Activated CD4-positive, alpha-beta T cell treated with anti-CD3 and anti-CD28 coated beads for 36 hours (primary cell): ENCODE measurements around the gene YTHDF1. TPM values are rescaled to one million over a fixed set of nuclear protein-coding genes. Genes with fewer than 3 reads are reported as not detected.

Experiments used
- ATAC-seq: fragments of 200-7000 bp; cut with Tn5 transposase; one replicate; pipeline ENCODE4 v1.10.0; 2021; ENCODE audit warnings: mild to moderate bottlenecking, moderate library complexity
- CTCF ChIA-PET: fragments of 350-600 bp; sonication (Branson Sonifier 250); formaldehyde crosslinking; loops from one replicate; lab custom pipeline; 2021; ENCODE audit warnings: antibody characterized with exemption; lab: Charles Lee
- POLR2A ChIA-PET: fragments of 350-600 bp; sonication (Branson Sonifier 250); formaldehyde crosslinking; loops from one replicate; lab custom pipeline; 2021; ENCODE audit warnings: antibody characterized with exemption, inconsistent platforms; lab: Charles Lee
- DNase-seq: peaks from one replicate; pipeline ENCODE4 v3.0.0-alpha.2; 2020
- H3K27ac Mint-ChIP-seq: one replicate; pipeline ENCODE4 v1.8.0; 2021; ENCODE audit warnings: mixed read lengths
- H3K27me3 Mint-ChIP-seq: one replicate; pipeline ENCODE4 v1.8.0; 2021; ENCODE audit warnings: mixed read lengths
- H3K36me3 Mint-ChIP-seq: one replicate; pipeline ENCODE4 v1.8.0; 2021; ENCODE audit warnings: low read depth, mixed read lengths
- H3K4me1 Mint-ChIP-seq: one replicate; pipeline ENCODE4 v1.8.0; 2021; ENCODE audit warnings: mixed read lengths
- H3K4me3 Mint-ChIP-seq: one replicate; pipeline ENCODE4 v1.8.0; 2021; ENCODE audit warnings: mild to moderate bottlenecking, moderate library complexity, mixed read lengths
- H3K9me3 Mint-ChIP-seq: one replicate; pipeline ENCODE4 v1.8.0; 2021; ENCODE audit warnings: low read depth, mixed read lengths
- intact Hi-C, 2 experiments: fragments of 100-400 bp; cut with DNase I in 1 of 2; cut with micrococcal nuclease in 1 of 2; formaldehyde crosslinking; loops; one replicate each; pipeline versions ENCODE4 v1.14.2 to v1.15.1; 2022 to 2024; cut with DNase I, micrococcal nuclease
- total RNA-seq, 2 experiments: library from RNA; stranded (reverse); gene quantifications; one replicate each; pipeline ENCODE4 v1.2.3, GENCODE V29; 2021

Gene YTHDF1
- total RNA-seq, 2 experiments from 2014 or later = 32.2 to 32.6 TPM

DNA sequence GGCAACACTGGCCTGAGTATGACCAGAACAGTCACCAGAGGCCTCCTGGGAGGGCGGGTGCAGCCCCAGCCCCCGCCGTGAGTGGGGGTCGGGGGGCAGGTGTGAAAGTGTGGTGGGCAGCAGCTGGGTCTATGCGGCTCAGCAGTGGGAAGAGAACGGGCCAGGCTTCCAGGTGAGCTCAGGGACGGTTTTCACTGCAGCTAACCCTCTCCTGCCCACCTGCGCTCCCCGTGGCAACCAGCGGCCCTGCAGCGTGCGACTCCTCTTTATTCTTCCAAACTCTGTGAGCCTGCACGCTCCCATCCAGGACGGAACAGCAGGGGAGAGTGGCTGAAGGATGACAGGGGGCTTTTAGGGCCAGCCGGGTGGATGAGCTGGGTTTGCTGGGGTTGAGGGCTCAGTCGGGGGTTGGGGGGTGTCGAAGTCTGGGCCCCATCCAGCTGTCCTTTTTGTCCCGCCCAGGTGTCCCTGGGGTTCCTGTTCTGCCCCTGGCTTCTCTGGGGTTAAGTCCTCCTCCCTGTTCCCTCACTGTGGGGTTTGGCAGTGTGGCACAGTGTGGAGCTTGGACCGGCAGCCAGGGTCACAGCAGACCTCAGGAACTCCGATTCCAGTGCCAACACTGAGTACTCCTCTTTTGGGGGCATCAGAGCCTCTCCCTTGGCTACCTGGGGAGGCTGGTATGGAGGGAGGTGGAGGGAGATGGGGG, 18.9 kb upstream of the YTHDF1 start:
- ChIA-PET POLR2A (no interaction called here), CTCF (interaction anchor here (1.1 to 1.8 kb wide), 3 partner anchors 11 to 147 kb away, joined by 3 to 17 read pairs (median 4); no protein-coding TSS in a partner anchor)
- intact Hi-C loops = loop anchor here in 1 of 2 experiments (5.0 kb wide), 1 partner anchor 178 kb away; no protein-coding TSS in a partner anchor
- peaks cover 13% of the 10 kb centered on the region for H3K27me3 Mint-ChIP-seq
- no peak overlapping the region for H3K27ac Mint-ChIP-seq
- peak; percentile 57 for ATAC-seq
- peak; percentile 46 for DNase-seq
- no peaks in the 10 kb centered on the region for H3K36me3 Mint-ChIP-seq
- no peak overlapping the region for H3K4me3 Mint-ChIP-seq
- no peaks in the 10 kb centered on the region for H3K9me3 Mint-ChIP-seq
- peaks cover 2% of the 10 kb centered on the region for H3K4me1 Mint-ChIP-seq

DNA sequence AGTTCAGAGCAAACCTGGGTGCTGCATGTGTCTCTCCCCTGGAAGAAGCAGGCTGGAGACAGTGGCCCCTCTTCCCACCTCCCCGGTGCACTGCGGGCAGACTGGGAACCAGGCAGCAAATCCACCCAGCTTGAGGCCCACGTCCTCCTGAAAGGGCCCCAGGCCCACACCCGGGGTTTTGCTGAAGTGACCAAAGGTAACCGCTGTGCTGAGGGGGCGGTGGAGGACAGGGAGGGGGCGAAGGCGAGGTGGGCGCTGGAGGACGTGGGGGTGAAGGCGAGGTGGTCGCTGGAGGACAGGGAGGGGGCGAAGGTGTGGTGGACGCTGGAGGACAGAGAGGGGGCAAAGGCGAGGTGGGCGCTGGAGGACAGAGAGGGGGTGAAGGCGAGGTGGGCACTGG, 18.0 kb upstream of the YTHDF1 start:
- H3K27me3 Mint-ChIP-seq = peaks cover 16% of the 10 kb centered on the region
- CTCF ChIA-PET = interaction anchor here (2.4 kb wide), 1 partner anchor 10 kb away, joined by 15 read pairs; no protein-coding TSS in a partner anchor
- intact Hi-C loops = loop anchor here in 1 of 2 experiments (5.0 kb wide), 1 partner anchor 177 kb away; no protein-coding TSS in a partner anchor
- H3K36me3 Mint-ChIP-seq = no peaks in the 10 kb centered on the region
- peaks cover 2% of the 10 kb centered on the region for H3K4me1 Mint-ChIP-seq
- no peak overlapping the region for H3K27ac Mint-ChIP-seq
- POLR2A ChIA-PET = no interaction called here
- no peaks in the 10 kb centered on the region for H3K9me3 Mint-ChIP-seq
- H3K4me3 Mint-ChIP-seq = no peak overlapping the region
- DNase-seq = no peak
- no peak for ATAC-seq

DNA sequence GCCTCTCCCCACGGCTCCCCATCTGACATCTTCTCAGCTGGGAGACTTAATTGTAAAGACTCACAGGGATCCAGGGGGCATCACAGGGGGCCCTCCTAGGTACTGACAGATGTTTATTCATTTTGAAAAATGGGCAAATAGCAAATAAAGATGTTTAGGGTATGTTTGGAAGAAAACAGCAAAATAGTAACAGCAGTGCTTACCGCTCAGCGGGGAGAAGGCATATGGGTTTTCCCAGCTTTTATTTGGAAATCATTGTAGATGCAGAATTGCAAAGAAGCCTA, 17.1 kb upstream of the YTHDF1 start:
- H3K36me3 Mint-ChIP-seq = no peaks in the 10 kb centered on the region
- no peaks in the 10 kb centered on the region for H3K9me3 Mint-ChIP-seq
- intact Hi-C loops = loop anchor here in 1 of 2 experiments (5.0 kb wide), 1 partner anchor 176 kb away; no protein-coding TSS in a partner anchor
- H3K27ac Mint-ChIP-seq = no peak overlapping the region
- peaks cover 2% of the 10 kb centered on the region for H3K4me1 Mint-ChIP-seq
- DNase-seq (no peak), ATAC-seq (no peak)
- ChIA-PET CTCF (interaction anchor here (2.4 kb wide), 1 partner anchor 10 kb away, joined by 15 read pairs; no protein-coding TSS in a partner anchor), POLR2A (no interaction called here)
- H3K27me3 Mint-ChIP-seq = peaks cover 16% of the 10 kb centered on the region
- no peak overlapping the region for H3K4me3 Mint-ChIP-seq

DNA sequence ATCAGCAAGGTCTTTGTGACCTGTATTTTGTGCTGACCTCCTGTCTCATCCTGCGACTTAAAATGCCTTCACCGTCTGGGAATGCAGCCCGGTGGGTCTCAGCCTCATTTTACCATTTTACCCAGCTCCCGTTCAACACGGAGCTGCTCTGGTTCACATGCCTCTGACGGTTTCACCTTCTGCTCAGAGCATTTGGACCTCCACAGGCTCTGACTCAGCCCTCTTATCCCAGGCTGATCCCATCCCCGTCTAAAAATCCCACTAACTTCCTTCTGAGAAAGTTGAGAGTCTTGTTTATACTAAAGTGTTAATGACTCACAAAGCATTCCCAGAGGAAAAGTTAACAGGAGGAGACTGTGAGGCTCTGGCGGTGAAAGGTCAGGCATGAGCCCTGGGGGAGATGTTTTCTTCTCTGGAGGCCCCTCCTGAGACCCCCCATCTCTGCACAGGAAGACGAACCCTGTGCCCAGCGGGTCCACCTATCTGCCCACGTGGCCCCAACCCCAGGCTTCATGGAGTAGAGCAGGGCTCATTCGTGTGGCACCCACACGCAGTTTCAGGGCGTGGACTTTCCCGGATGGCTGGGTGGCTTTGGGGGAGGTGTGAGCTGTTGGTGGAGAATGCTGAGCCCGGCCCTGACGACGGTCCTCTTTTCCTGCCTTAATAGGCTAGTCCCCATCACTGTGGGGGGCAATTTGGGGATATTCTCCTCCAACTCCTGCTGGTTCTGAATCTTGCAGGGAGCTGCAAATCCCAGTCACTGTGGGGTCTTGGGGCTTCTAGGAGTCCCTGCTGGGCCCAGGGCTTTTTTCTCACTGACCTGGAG, 16.5 kb upstream of the YTHDF1 start:
- ATAC-seq (no peak), DNase-seq (no peak)
- Mint-ChIP-seq H3K27ac (no peak overlapping the region), H3K36me3 (no peaks in the 10 kb centered on the region), H3K4me1 (peaks cover 2% of the 10 kb centered on the region), H3K27me3 (peaks cover 16% of the 10 kb centered on the region), H3K9me3 (no peaks in the 10 kb centered on the region), H3K4me3 (no peak overlapping the region)
- intact Hi-C loops = loop anchor here in 1 of 2 experiments (5.0 kb wide), 1 partner anchor 175 kb away; no protein-coding TSS in a partner anchor
- CTCF ChIA-PET = interaction anchor here (2.4 kb wide), 1 partner anchor 9 kb away, joined by 15 read pairs; no protein-coding TSS in a partner anchor
- POLR2A ChIA-PET = no interaction called here

DNA sequence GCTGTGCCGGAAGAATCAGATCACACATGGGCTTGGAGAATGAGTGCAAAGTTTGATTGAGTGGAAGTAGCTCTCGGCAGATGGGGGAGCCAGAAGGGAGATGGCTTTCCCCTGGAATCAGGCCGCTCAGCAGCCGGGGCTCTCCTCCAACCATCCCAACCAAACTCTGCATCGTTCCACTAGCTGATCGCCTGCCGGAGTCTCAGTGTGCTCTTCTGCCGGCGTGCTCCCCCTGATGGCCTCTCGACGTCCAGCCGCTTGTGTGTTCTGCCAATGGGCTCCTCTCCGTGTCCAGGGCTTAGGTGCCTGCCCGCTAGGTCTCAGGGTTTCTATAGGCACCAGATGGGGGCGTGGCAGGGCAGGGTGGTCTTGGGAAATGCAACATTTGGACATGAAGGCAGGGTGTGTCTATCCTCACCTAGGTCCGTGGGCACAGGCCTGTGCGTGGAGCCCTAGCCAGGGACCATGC, 14.9 kb upstream of the YTHDF1 start:
- ATAC-seq = peak; percentile 33
- intact Hi-C loops = loop anchor here in 1 of 2 experiments (5.0 kb wide), 1 partner anchor 174 kb away; no protein-coding TSS in a partner anchor

DNA sequence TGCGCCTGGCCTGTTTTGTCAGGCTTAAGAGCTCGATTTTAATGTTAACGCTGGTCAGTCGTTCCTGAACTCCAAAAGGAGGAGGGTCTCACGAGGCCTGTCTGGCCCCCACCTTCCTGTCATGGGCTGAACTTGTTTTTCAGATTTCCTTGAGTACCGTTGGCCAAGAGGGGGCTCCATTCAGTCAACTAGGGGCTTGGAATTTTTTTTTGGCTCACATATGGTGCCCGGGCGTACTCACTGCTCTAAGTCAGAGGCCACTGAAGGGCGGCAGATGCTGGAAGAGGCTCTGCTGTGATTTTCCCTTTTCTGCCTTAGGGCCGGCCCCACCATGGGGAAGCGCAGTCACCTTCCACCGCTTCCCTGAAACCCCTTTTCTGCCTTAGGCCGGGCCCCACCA, 12.9 kb upstream of the YTHDF1 start:
- H3K36me3 Mint-ChIP-seq = no peaks in the 10 kb centered on the region
- ChIA-PET CTCF (no interaction called here), POLR2A (no interaction called here)
- intact Hi-C loops = no loop called here
- H3K27me3 Mint-ChIP-seq = peaks cover 16% of the 10 kb centered on the region
- ATAC-seq (no peak), DNase-seq (no peak)
- no peaks in the 10 kb centered on the region for H3K4me1 Mint-ChIP-seq
- H3K27ac Mint-ChIP-seq = no peak overlapping the region
- no peaks in the 10 kb centered on the region for H3K9me3 Mint-ChIP-seq
- no peak overlapping the region for H3K4me3 Mint-ChIP-seq

More for the DNA sequence above, 14.9 kb upstream of the YTHDF1 start:
- DNase-seq = peak; percentile 42
- no peaks in the 10 kb centered on the region for H3K9me3 Mint-ChIP-seq
- peaks cover 2% of the 10 kb centered on the region for H3K4me1 Mint-ChIP-seq
- POLR2A ChIA-PET = no interaction called here
- H3K4me3 Mint-ChIP-seq = no peak overlapping the region
- H3K36me3 Mint-ChIP-seq = no peaks in the 10 kb centered on the region
- CTCF ChIA-PET = interaction anchor here (0.5 kb wide), 1 partner anchor 21 kb away, joined by 3 read pairs; no protein-coding TSS in a partner anchor
- no peak overlapping the region for H3K27ac Mint-ChIP-seq
- peaks cover 16% of the 10 kb centered on the region for H3K27me3 Mint-ChIP-seq

DNA sequence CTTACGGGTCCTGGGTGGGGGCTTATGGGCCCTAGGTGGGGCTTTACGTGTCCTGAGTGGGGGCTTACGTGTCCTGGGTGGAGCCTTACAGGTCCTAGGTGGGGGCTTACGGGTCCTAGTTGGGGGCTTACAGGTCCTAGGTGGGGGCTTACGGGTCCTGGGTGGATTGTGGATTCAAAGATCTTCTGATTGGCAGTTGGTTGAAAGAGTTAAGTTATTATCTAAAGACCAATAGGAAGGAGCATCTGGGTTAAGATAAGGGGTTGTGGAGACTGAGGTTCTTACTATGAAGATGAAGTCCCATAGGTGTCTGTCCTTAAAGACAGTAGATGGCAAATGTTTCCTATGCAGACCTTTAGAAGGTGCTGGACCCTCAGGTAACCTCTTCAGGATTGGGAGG, 11.3 kb upstream of the YTHDF1 start:
- Mint-ChIP-seq H3K27ac (no peak overlapping the region), H3K4me1 (no peaks in the 10 kb centered on the region), H3K4me3 (no peak overlapping the region), H3K27me3 (peaks cover 15% of the 10 kb centered on the region), H3K9me3 (no peaks in the 10 kb centered on the region), H3K36me3 (no peaks in the 10 kb centered on the region)
- intact Hi-C loops = no loop called here
- DNase-seq (no peak), ATAC-seq (no peak)
- CTCF ChIA-PET = no interaction called here
- POLR2A ChIA-PET = no interaction called here

DNA sequence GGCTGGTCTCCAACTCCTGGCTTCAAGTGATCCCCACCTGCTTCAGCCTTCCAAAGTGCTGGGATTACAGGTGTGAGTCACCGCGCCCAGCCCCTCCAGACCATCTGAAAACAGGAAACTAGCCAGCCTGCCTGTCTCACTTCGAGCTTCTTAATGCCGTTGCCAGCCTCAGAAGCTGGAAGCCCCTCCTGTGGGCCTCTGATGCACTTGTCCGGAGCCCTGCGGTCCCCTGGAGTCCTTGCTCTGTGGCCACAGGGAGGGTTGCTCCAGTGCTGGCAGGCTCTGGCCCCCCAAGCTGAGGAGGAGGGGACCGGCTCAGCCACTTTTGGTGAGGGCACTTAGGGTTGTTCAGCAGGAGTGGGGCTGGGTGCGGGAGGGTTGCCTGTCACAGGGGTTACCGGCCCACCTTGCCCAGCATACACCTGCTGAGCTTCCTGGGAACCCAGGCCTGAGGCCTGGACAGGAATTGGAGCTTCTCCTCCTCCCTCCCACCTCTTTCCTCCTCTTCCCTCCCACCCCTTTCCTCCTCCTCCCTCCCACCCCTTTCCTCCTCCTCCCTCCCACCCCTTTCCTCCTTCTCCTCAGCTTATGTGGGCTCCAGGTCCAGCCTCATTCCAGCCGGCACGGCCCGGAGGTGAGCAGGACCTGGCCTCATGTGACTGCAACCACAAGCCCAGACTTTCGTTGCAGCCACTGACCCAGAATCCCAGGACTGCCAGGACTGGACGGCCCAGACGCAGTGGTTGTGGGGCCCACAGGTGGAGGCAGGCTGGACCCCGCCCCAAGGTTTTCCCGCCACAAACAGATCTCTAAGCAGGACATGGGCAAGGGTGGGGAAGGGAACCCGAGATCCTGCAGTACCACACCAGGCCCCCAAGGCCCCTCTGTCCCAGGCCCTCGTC, 10.4 kb upstream of the YTHDF1 start:
- CTCF ChIA-PET = interaction anchor here (1.6 to 3.7 kb wide), 3 partner anchors 9 to 154 kb away, joined by 6 to 17 read pairs (median 6); partner anchors contain the start of gene BIRC7
- DNase-seq (no peak), ATAC-seq (no peak)
- H3K27ac Mint-ChIP-seq = no peak overlapping the region
- no peaks in the 10 kb centered on the region for H3K4me1 Mint-ChIP-seq
- H3K4me3 Mint-ChIP-seq = no peak overlapping the region
- peaks cover 7% of the 10 kb centered on the region for H3K27me3 Mint-ChIP-seq
- no peaks in the 10 kb centered on the region for H3K36me3 Mint-ChIP-seq
- H3K9me3 Mint-ChIP-seq = no peaks in the 10 kb centered on the region
- intact Hi-C loops = no loop called here
- POLR2A ChIA-PET = no interaction called here

DNA sequence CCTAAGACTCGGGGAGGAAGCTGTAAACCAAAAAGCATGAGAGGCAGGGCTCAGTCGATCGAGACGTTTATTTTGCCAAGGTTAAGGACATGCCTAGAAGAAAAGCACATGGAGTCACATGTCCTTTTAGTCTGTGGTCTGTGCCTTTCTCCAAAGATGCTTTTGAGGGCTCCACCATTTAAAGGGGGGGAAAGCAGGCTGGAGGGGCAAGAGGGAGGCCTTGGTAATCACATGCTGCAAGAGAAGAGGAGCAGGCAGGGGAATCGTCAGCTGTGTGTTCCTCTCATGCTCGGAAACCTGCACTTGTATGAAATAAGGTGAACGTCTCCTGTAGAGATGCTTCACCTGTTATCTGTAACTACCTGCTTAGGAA, 9.1 kb upstream of the YTHDF1 start:
- no peak overlapping the region for H3K4me3 Mint-ChIP-seq
- H3K27ac Mint-ChIP-seq = no peak overlapping the region
- ChIA-PET POLR2A (no interaction called here), CTCF (interaction anchor here (0.6 to 3.7 kb wide), 8 partner anchors 10 to 189 kb away, joined by 3 to 22 read pairs (median 5); partner anchors contain the start of gene BIRC7)
- intact Hi-C loops = no loop called here
- H3K36me3 Mint-ChIP-seq = no peaks in the 10 kb centered on the region
- H3K4me1 Mint-ChIP-seq = no peaks in the 10 kb centered on the region
- DNase-seq (no peak), ATAC-seq (no peak)
- peaks cover 6% of the 10 kb centered on the region for H3K27me3 Mint-ChIP-seq
- no peaks in the 10 kb centered on the region for H3K9me3 Mint-ChIP-seq

DNA sequence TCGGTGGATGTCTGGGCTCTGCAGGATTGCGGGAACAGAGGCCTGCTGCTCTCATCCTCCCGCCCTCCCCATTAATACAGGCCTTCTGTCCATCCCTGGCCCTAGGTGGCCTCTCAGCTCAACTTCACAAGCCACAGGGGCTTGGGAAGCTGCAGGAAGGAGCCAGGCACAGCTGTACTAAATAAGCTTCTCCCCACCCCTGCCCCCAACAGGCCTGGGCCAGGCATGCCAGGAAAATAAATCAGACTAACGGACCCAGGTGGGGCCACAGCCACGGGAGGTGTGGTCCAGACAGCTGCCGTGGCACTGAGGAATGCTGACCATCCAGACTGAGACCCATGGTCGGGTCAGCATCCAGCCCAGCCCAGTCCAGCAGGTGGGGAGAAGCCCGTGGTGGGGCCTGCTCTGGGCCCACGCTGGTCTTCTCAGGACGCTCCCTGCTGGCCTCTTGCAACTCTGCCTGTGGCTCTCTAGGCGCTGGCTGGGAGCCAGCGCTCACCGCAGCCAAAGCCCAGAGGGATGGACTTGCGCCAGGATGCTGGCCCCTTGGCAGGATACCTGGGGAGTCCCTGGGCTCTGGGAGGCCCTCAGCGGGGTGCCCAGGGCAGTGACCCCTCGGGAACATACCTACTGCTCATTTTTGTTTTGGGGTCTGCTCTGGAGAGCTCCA, 8.6 kb upstream of the YTHDF1 start:
- CTCF ChIA-PET = interaction anchor here (0.5 to 3.7 kb wide), 19 partner anchors 8 to 713 kb away, joined by 3 to 22 read pairs (median 6); partner anchors contain the start of genes ARFGAP1 and BIRC7
- Mint-ChIP-seq H3K4me3 (no peak overlapping the region), H3K9me3 (no peaks in the 10 kb centered on the region), H3K27ac (no peak overlapping the region), H3K36me3 (no peaks in the 10 kb centered on the region), H3K27me3 (peaks cover 7% of the 10 kb centered on the region), H3K4me1 (no peaks in the 10 kb centered on the region)
- intact Hi-C loops = no loop called here
- ATAC-seq = no peak
- DNase-seq = no peak
- POLR2A ChIA-PET = no interaction called here
